ENCODE data around the gene GPR137B. TPM values are rescaled to one million over a fixed set of nuclear protein-coding genes. Genes with fewer than 3 reads are reported as not detected.

GPR137B gene
- total RNA-seq, 2 donors from 2014 or later: 4.5 to 7.7 TPM

DNA sequence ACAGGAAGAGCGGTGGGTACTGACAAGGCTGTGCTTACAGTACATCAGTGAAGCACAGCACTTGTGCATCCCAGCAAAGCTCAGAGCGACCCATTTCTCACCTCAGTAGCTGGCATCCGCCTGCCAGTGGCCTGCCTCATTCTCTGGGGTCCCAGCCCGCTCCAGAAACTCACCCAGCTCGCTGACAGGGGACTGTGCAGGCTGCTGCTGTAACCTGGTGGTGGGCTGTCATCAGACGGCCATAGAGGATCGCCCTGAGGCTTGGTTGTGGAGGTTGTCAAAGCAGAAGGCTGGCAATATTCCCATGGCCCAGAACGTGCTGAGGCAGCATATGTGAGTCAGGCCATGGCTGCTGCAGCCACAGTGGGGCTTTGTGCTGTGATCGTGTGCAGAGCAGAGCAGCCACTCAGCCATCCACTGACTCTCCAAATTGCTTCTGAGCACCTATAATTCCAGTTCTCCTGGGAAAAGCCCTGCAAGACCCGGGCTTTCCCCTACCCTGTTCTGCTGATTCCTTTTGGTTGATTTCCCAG, 13.6 kb upstream of the GPR137B start:
- Histone ChIP-seq H3K36me3 (no peaks in the 10 kb centered on the region), H3K4me3 (no peak overlapping the region), H3K9ac (ENCODE audit: low read depth in 2 of 2, low read length in 2 of 2) (no peak overlapping the region), H3K4me1 (no peaks in the 10 kb centered on the region), H3K9me3 (no peaks in the 10 kb centered on the region), H3K27me3 (no peaks in the 10 kb centered on the region), H3K27ac (no peak overlapping the region)
- intact Hi-C loops (cut with DNase I): no loop called here
- TF ChIP-seq, protein P1, sequence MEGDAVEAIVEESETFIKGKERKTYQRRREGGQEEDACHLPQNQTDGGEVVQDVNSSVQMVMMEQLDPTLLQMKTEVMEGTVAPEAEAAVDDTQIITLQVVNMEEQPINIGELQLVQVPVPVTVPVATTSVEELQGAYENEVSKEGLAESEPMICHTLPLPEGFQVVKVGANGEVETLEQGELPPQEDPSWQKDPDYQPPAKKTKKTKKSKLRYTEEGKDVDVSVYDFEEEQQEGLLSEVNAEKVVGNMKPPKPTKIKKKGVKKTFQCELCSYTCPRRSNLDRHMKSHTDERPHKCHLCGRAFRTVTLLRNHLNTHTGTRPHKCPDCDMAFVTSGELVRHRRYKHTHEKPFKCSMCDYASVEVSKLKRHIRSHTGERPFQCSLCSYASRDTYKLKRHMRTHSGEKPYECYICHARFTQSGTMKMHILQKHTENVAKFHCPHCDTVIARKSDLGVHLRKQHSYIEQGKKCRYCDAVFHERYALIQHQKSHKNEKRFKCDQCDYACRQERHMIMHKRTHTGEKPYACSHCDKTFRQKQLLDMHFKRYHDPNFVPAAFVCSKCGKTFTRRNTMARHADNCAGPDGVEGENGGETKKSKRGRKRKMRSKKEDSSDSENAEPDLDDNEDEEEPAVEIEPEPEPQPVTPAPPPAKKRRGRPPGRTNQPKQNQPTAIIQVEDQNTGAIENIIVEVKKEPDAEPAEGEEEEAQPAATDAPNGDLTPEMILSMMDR (IDR thresholded peaks at IDR 0.05): no peak
- no peak for DNase-seq

GRCh38 chr1:236129306-236129705, 13.0 kb upstream of the GPR137B start:
- no peaks in the 10 kb centered on the region for H3K9me3 ChIP-seq
- no peak for DNase-seq

DNA sequence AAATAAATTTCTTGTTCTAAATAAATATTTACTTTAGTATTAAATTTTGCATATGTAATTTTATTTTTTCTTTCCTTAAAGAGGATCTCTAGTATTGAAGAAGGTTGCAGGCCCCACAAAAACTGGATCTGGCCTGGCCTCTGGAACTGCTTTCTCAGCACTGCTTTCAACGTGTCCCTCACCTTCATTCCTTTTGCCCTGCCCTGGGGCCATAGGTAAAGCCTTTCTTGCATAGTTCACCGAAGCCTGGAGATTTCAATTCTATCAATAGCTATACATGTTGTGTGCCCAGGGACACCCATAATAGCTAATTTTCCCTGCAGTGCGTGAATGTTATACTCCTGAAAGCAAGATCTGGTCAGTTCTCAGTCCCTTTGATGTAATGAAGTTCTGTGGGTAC, 12.0 kb upstream of the GPR137B start:
- Histone ChIP-seq H3K36me3 (no peaks in the 10 kb centered on the region), H3K4me3 (no peak overlapping the region), H3K9me3 (no peaks in the 10 kb centered on the region), H3K27ac (no peak overlapping the region), H3K9ac (ENCODE audit: low read depth in 2 of 2, low read length in 2 of 2) (no peak overlapping the region), H3K27me3 (no peaks in the 10 kb centered on the region), H3K4me1 (no peaks in the 10 kb centered on the region)
- TF ChIP-seq, protein P1 (IDR thresholded peaks at IDR 0.05): no peak
- intact Hi-C loops (cut with DNase I): no loop called here
- DNase-seq: no peak

More at GRCh38 chr1:236129306-236129705, 13.0 kb upstream of the GPR137B start:
- Histone ChIP-seq H3K9ac (ENCODE audit: low read depth in 2 of 2, low read length in 2 of 2) (no peak overlapping the region), H3K27ac (no peak overlapping the region), H3K4me1 (no peaks in the 10 kb centered on the region), H3K36me3 (no peaks in the 10 kb centered on the region), H3K4me3 (no peak overlapping the region), H3K27me3 (no peaks in the 10 kb centered on the region)
- intact Hi-C loops (cut with DNase I): no loop called here
- TF ChIP-seq, protein P1 (IDR thresholded peaks at IDR 0.05): no peak

- Histone ChIP-seq H3K9me3 (no peaks in the 10 kb centered on the region), H3K9ac (ENCODE audit: low read depth in 2 of 2, low read length in 2 of 2) (no peak overlapping the region), H3K4me3 (no peak overlapping the region), H3K27me3 (no peaks in the 10 kb centered on the region), H3K36me3 (no peaks in the 10 kb centered on the region), H3K27ac (no peak overlapping the region), H3K4me1 (no peaks in the 10 kb centered on the region)
- intact Hi-C loops (cut with DNase I): no loop called here
- TF ChIP-seq, protein P1 (IDR thresholded peaks at IDR 0.05): no peak
- DNase-seq: no peak
Observed at GRCh38 chr1:236131916-236132315, 10.4 kb upstream of the GPR137B start.

- DNase-seq: no peak
- H3K9me3 ChIP-seq: no peaks in the 10 kb centered on the region
- no peak overlapping the region for H3K27ac ChIP-seq
- H3K27me3 ChIP-seq: no peaks in the 10 kb centered on the region
- TF ChIP-seq, protein P1 (IDR thresholded peaks at IDR 0.05): no peak
- intact Hi-C loops (cut with DNase I): no loop called here
- no peaks in the 10 kb centered on the region for H3K36me3 ChIP-seq
- no peaks in the 10 kb centered on the region for H3K4me1 ChIP-seq
- H3K9ac ChIP-seq (ENCODE audit: low read depth in 2 of 2, low read length in 2 of 2): no peak overlapping the region
- no peak overlapping the region for H3K4me3 ChIP-seq
Observed at GRCh38 chr1:236132420-236133046, 9.8 kb upstream of the GPR137B start.

Data from colonic mucosa (tissue), 4 donors.